ENCODE data around the gene PTBP3.
A peak's percentile ranks its signal among the peaks of the same experiment; 100 is the strongest.
"Not testable (repeated sequence)": the region's sequence is repeated elsewhere in the genome, so short reads cannot be mapped to it uniquely, and the experiment has no call there.

Gene PTBP3

GRCh38 chr9:112193572-112194288 is 139.7 kb downstream of the PTBP3 start:
- DNase-seq: no peak

- not testable (repeated sequence) for DNase-seq
Measured at GRCh38 chr9:112190320-112190719, 143.1 kb downstream of the PTBP3 start.

GRCh38 chr9:112188884-112189283 is 144.5 kb downstream of the PTBP3 start:
- no peak for DNase-seq

GRCh38 chr9:112187404-112187803 is 146.0 kb downstream of the PTBP3 start:
- DNase-seq: no peak

- no peak for DNase-seq
Measured at GRCh38 chr9:112186695-112187094, 146.7 kb downstream of the PTBP3 start.

- DNase-seq: no peak
Measured at GRCh38 chr9:112184946-112185345, 148.5 kb downstream of the PTBP3 start.

- DNase-seq: no peak
Measured at GRCh38 chr9:112184221-112184620, 149.2 kb downstream of the PTBP3 start.

GRCh38 chr9:112180387-112180881 is 153.0 kb downstream of the PTBP3 start:
- peak; percentile 22 for DNase-seq

GRCh38 chr9:112179816-112180215 is 153.6 kb downstream of the PTBP3 start:
- no peak for DNase-seq

- no peak for DNase-seq
Measured at GRCh38 chr9:112176524-112176923, 156.9 kb downstream of the PTBP3 start.

- DNase-seq: no peak
Measured at GRCh38 chr9:112175796-112176315, 157.6 kb downstream of the PTBP3 start.

- peak; percentile 27 for DNase-seq
Measured at GRCh38 chr9:112174965-112175795, 158.2 kb downstream of the PTBP3 start, which contains the start of gene SUSD1. SUSD1 (minus strand) TSS chr9:112175297; CDS start chr9:112175235, 62 bp downstream.

GRCh38 chr9:112174222-112174964 is 159.0 kb downstream of the PTBP3 start:
- DNase-seq: peak; percentile 64

GRCh38 chr9:112173489-112174221 is 159.8 kb downstream of the PTBP3 start:
- DNase-seq: no peak

- no peak for DNase-seq
Measured at GRCh38 chr9:112170968-112171367, 162.5 kb downstream of the PTBP3 start.

- DNase-seq: no peak
Measured at GRCh38 chr9:112170235-112170634, 163.2 kb downstream of the PTBP3 start.

GRCh38 chr9:112169368-112169767 is 164.1 kb downstream of the PTBP3 start:
- DNase-seq: no peak

- no peak for DNase-seq
Measured at GRCh38 chr9:112168197-112168596, 165.2 kb downstream of the PTBP3 start.

All from stimulated activated CD4-positive, alpha-beta T cell treated with anti-CD3 and anti-CD28 coated beads, Interleukin-12 subunit alpha, Interleukin-12 subunit beta, amount 100 ng/mL, for 4 hours (primary cell).